WTC11 (cell line): ENCODE data around the gene XKR3.

ENCODE experiments used
- AR ChIP-seq: fragments of 250-450 bp; sonication (Bioruptor Pico); IDR thresholded peaks from 2 replicates; pipeline ENCODE4 v1.9.0; 2021; ENCODE audit warnings: mild to moderate bottlenecking
- CBFB ChIP-seq: sonication (generic); formaldehyde crosslinking; IDR thresholded peaks from 2 replicates; pipeline ENCODE4 v1.8.1; 2022; ENCODE audit warnings: mild to moderate bottlenecking, low read depth, missing genetic modification reagents
- NR2C2 ChIP-seq: sonication (generic); formaldehyde crosslinking; IDR thresholded peaks from 2 replicates; pipeline ENCODE4 v1.8.0; 2022; ENCODE audit warnings: mild to moderate bottlenecking, missing genetic modification reagents
- PRDM15 ChIP-seq: sonication (generic); formaldehyde crosslinking; IDR thresholded peaks from 2 replicates; pipeline ENCODE4 v1.8.0; 2022; ENCODE audit warnings: missing genetic modification reagents
- PRRX2 ChIP-seq: fragments of 250-450 bp; sonication (Bioruptor Pico); IDR thresholded peaks from 2 replicates; pipeline ENCODE4 v1.8.0; 2021; ENCODE audit warnings: mild to moderate bottlenecking
- RELA ChIP-seq: sonication (generic); formaldehyde crosslinking; IDR thresholded peaks from 2 replicates; pipeline ENCODE4 v1.8.1; 2022; ENCODE audit warnings: missing genetic modification reagents, mild to moderate bottlenecking, borderline replicate concordance
- SMAD4 ChIP-seq: sonication (generic); formaldehyde crosslinking; IDR thresholded peaks from 2 replicates; pipeline ENCODE4 v1.8.0; 2022; ENCODE audit warnings: mild to moderate bottlenecking, missing genetic modification reagents
- ZBTB43 ChIP-seq: sonication (generic); formaldehyde crosslinking; IDR thresholded peaks from 2 replicates; pipeline ENCODE4 v1.8.1; 2023; ENCODE audit warnings: mild to moderate bottlenecking, missing genetic modification reagents
- ZNF121 ChIP-seq: sonication (generic); formaldehyde crosslinking; IDR thresholded peaks from 2 replicates; pipeline ENCODE4 v1.8.0; 2023; ENCODE audit warnings: missing genetic modification reagents
- ZNF317 ChIP-seq: sonication (generic); formaldehyde crosslinking; IDR thresholded peaks from 2 replicates; pipeline ENCODE4 v1.8.1; 2023; ENCODE audit warnings: low read depth, mild to moderate bottlenecking, moderate library complexity, missing genetic modification reagents, borderline replicate concordance
- TF ChIP-seq, protein P1 (sequence below): fragments of 200-600 bp; IDR thresholded peaks from 2 replicates; pipeline ENCODE4 v1.8.0; 2022; ENCODE audit warnings: antibody characterized with exemption
- TF ChIP-seq, protein P2 (sequence below): sonication (generic); formaldehyde crosslinking; IDR thresholded peaks from 2 replicates; pipeline ENCODE4 v1.8.0; 2022; ENCODE audit warnings: mild to moderate bottlenecking, missing genetic modification reagents
- TF ChIP-seq, protein P3 (sequence below): fragments of 250-450 bp; sonication (Bioruptor Pico); conservative IDR thresholded peaks from 2 replicates; pipeline ENCODE4 v1.9.0; 2021; ENCODE audit warnings: mild to moderate bottlenecking
- TF ChIP-seq, protein P4 (sequence below): sonication (generic); formaldehyde crosslinking; IDR thresholded peaks from 2 replicates; pipeline ENCODE4 v1.8.0; 2022; ENCODE audit warnings: mild to moderate bottlenecking, missing genetic modification reagents

GRCh38 chr22:16781074-16781763 is 44.0 kb downstream of the XKR3 start:
- no peak for TF ChIP-seq PRRX2 (CRISPR knock-in tag)
- TF ChIP-seq ZBTB43: no peak
- TF ChIP-seq, protein P1, sequence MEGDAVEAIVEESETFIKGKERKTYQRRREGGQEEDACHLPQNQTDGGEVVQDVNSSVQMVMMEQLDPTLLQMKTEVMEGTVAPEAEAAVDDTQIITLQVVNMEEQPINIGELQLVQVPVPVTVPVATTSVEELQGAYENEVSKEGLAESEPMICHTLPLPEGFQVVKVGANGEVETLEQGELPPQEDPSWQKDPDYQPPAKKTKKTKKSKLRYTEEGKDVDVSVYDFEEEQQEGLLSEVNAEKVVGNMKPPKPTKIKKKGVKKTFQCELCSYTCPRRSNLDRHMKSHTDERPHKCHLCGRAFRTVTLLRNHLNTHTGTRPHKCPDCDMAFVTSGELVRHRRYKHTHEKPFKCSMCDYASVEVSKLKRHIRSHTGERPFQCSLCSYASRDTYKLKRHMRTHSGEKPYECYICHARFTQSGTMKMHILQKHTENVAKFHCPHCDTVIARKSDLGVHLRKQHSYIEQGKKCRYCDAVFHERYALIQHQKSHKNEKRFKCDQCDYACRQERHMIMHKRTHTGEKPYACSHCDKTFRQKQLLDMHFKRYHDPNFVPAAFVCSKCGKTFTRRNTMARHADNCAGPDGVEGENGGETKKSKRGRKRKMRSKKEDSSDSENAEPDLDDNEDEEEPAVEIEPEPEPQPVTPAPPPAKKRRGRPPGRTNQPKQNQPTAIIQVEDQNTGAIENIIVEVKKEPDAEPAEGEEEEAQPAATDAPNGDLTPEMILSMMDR: no peak
- no peak for TF ChIP-seq ZNF317 (CRISPR knock-in tag)
- TF ChIP-seq, protein P2, sequence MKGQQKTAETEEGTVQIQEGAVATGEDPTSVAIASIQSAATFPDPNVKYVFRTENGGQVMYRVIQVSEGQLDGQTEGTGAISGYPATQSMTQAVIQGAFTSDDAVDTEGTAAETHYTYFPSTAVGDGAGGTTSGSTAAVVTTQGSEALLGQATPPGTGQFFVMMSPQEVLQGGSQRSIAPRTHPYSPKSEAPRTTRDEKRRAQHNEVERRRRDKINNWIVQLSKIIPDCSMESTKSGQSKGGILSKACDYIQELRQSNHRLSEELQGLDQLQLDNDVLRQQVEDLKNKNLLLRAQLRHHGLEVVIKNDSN (CRISPR knock-in tag): no peak
- TF ChIP-seq SMAD4: no peak
- no peak for TF ChIP-seq NR2C2 (CRISPR knock-in tag)
- no peak for TF ChIP-seq CBFB (CRISPR knock-in tag)
- TF ChIP-seq PRDM15 (CRISPR knock-in tag): no peak
- no peak for TF ChIP-seq AR
- no peak for TF ChIP-seq RELA (CRISPR knock-in tag)
- TF ChIP-seq, protein P3, sequence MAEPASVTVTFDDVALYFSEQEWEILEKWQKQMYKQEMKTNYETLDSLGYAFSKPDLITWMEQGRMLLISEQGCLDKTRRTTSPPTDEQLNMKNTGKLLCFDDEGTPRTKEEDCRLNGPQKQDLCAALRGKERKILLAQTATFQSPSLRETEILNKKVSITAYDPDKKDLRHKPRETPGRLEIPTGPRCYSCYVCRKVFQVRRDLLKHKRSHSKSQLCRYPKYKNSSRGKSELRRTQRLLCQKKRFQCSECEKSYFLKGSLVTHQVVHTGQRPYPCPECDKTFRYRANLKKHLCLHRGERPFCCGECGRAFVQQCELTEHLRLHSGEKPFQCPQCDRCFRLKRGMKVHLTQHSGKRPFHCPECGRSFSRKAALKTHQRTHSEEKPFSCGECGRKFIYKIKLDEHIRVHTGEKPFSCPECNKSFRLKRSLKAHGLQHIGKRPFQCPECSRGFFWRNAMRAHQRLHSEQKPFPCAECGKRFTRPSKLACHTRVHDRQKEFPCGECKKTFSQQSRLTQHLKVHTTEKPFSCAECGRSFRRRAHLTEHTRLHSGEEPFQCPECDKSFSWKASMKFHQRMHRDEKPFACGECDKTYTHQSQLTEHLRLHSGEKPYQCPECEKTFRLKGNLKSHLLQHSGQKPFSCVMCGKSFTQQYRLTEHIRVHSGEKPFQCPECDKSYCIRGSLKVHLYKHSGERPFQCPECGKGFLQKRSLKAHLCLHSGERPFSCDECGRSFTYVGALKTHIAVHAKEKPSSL: no peak
- TF ChIP-seq, protein P4, sequence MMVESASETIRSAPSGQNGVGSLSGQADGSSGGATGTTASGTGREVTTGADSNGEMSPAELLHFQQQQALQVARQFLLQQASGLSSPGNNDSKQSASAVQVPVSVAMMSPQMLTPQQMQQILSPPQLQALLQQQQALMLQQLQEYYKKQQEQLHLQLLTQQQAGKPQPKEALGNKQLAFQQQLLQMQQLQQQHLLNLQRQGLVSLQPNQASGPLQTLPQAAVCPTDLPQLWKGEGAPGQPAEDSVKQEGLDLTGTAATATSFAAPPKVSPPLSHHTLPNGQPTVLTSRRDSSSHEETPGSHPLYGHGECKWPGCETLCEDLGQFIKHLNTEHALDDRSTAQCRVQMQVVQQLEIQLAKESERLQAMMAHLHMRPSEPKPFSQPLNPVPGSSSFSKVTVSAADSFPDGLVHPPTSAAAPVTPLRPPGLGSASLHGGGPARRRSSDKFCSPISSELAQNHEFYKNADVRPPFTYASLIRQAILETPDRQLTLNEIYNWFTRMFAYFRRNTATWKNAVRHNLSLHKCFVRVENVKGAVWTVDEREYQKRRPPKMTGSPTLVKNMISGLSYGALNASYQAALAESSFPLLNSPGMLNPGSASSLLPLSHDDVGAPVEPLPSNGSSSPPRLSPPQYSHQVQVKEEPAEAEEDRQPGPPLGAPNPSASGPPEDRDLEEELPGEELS: no peak
- TF ChIP-seq ZNF121 (CRISPR knock-in tag): no peak
